HCT116 (cell line): ENCODE results near the gene TERT. TPM values are rescaled to one million over a fixed set of nuclear protein-coding genes. Genes with fewer than 3 reads are reported as not detected.

ENCODE experiments used
- ATAC-seq: fragments of 200-7000 bp; cut with Tn5 transposase; 2 replicates; pipeline ENCODE4 v1.9.1; 2020; ENCODE audit warnings: mild to moderate bottlenecking, moderate library complexity
- BruUV-seq: library from RNA; stranded (reverse); fragments of 400-500 nt; replicated peaks from 2 replicates; lab custom pipeline; 2021; lab: Mats Ljungman, UMichigan
- CTCF ChIA-PET: fragments of 300-600 bp; sonication (Branson Sonifier 250); formaldehyde crosslinking; loops from one replicate; lab custom pipeline; 2021; ENCODE audit warnings: antibody characterized with exemption; lab: Charles Lee
- POLR2A ChIA-PET: fragments of 300-600, 350-600 bp; sonication (Branson Sonifier 250); formaldehyde crosslinking; loops from one replicate; lab custom pipeline; 2021; ENCODE audit warnings: antibody characterized with exemption; lab: Charles Lee
- RAD21 ChIA-PET, 2 experiments: fragments of 300-600 bp; sonication (Branson Sonifier 250); formaldehyde crosslinking; loops; one replicate each; lab custom pipeline; 2023; ENCODE audit warnings: low total read pairs in 2 of 2; ENCODE audit not compliant: uncharacterized antibody in 2 of 2, unreplicated experiment in 2 of 2, low non-redundant PET in 1 of 2; lab: Charles Lee
- DNase-seq: peaks from one replicate; pipeline ENCODE4 v3.0.0-alpha.2; 2010; ENCODE audit warnings: low read depth, low spot score
- H2AFZ ChIP-seq: fragments of 200-600 bp; shearing (Covaris generic), sonication (generic); 2 replicates; pipeline ENCODE4 v1.6.1; 2017; ENCODE audit warnings: low read depth, mixed run types, mixed read lengths, antibody characterized with exemption, low read length; ENCODE audit not compliant: poor library complexity, severe bottlenecking
- H3K27ac ChIP-seq: 2 replicates; pipeline ENCODE4 v1.5.1; 2012; ENCODE audit warnings: low read depth, low read length
- H3K27me3 ChIP-seq: fragments of 200-600 bp; sonication (generic); 2 replicates; pipeline ENCODE4 v1.6.1; 2016; ENCODE audit warnings: mixed run types, low read length, mixed read lengths; ENCODE audit not compliant: insufficient read depth
- H3K36me3 ChIP-seq, 2 experiments: fragments of 200-500 bp in 1 of 2; fragments of 200-600 bp in 1 of 2; sonication (Bioruptor generic) in 1 of 2; sonication (generic) in 1 of 2; 2 replicates each; pipeline versions ENCODE4 v1.5.1 to v1.6.1; 2014 to 2016; ENCODE audit warnings: low read length in 2 of 2, inconsistent platforms in 1 of 2, mixed read lengths in 1 of 2, mixed run types in 1 of 2; ENCODE audit not compliant: insufficient read depth in 2 of 2, control insufficient read depth in 1 of 2
- H3K4me1 ChIP-seq, 2 experiments: fragments of 200-600 bp in 1 of 2; sonication (generic) in 1 of 2; 2 replicates each; pipeline versions ENCODE4 v1.5.1 to v1.6.1; 2012 to 2017; ENCODE audit warnings: low read length in 2 of 2, inconsistent platforms in 1 of 2, mild to moderate bottlenecking in 1 of 2, mixed read lengths in 1 of 2, mixed run types in 1 of 2, moderate library complexity in 1 of 2; ENCODE audit not compliant: insufficient read depth in 2 of 2, control insufficient read depth in 1 of 2
- H3K4me2 ChIP-seq: fragments of 200-600 bp; sonication (generic); 2 replicates; pipeline ENCODE4 v1.6.1; 2017; ENCODE audit warnings: mixed run types, low read length, mixed read lengths
- H3K4me3 ChIP-seq, 2 experiments: fragments of 200-600 bp in 1 of 2; sonication (generic) in 1 of 2; replicated peaks in 1 of 2; 2 replicates each; pipeline ENCODE4 v1.5.1; 2011 to 2016; ENCODE audit warnings: low read length in 2 of 2, control low read depth in 1 of 2, low read depth in 1 of 2, mild to moderate bottlenecking in 1 of 2, mixed read lengths in 1 of 2, mixed run types in 1 of 2
- H3K79me2 ChIP-seq: fragments of 200-600 bp; sonication (generic); 2 replicates; pipeline ENCODE4 v1.6.1; 2017; ENCODE audit warnings: mild to moderate bottlenecking, mixed run types, low read length, moderate library complexity, mixed read lengths; ENCODE audit not compliant: insufficient read depth
- H3K9ac ChIP-seq: fragments of 200-600 bp; sonication (generic); 2 replicates; pipeline ENCODE4 v1.6.1; 2016; ENCODE audit warnings: low read length, mixed read lengths
- H3K9me2 ChIP-seq: fragments of 200-600 bp; sonication (generic), shearing (Covaris generic); 2 replicates; pipeline ENCODE4 v1.6.1; 2017; ENCODE audit warnings: mixed run types, mild to moderate bottlenecking, moderate library complexity; ENCODE audit not compliant: insufficient read depth
- H3K9me3 ChIP-seq, 2 experiments: fragments of 200-500 bp in 1 of 2; fragments of 200-600 bp in 1 of 2; sonication (Bioruptor generic) in 1 of 2; sonication (generic) in 1 of 2; 2 replicates each; pipeline ENCODE4 v1.6.1; 2014 to 2017; ENCODE audit warnings: low read length in 2 of 2, mixed read lengths in 2 of 2, inconsistent platforms in 1 of 2, low read depth in 1 of 2, mild to moderate bottlenecking in 1 of 2, mixed run types in 1 of 2, moderate library complexity in 1 of 2; ENCODE audit not compliant: control insufficient read depth in 1 of 2, insufficient read depth in 1 of 2
- H4K20me1 ChIP-seq: fragments of 200-600 bp; sonication (generic), shearing (Covaris generic); 2 replicates; pipeline ENCODE4 v1.6.1; 2017; ENCODE audit warnings: mixed run types, mild to moderate bottlenecking, moderate library complexity; ENCODE audit not compliant: insufficient read depth
- EGR1 ChIP-seq: IDR thresholded peaks from 2 replicates; pipeline ENCODE4 v1.6.1; 2012; ENCODE audit warnings: low read depth
- ELF1 ChIP-seq: IDR thresholded peaks from 2 replicates; pipeline ENCODE4 v1.6.1; 2012; ENCODE audit warnings: low read depth, borderline replicate concordance
- EZH2 ChIP-seq: fragments of 200-600 bp; sonication (generic); IDR thresholded peaks from 2 replicates; pipeline ENCODE4 v1.6.1; 2017; ENCODE audit warnings: antibody characterized with exemption, mixed run types
- FOSL1 ChIP-seq: IDR thresholded peaks from 2 replicates; pipeline ENCODE4 v1.6.1; 2012; ENCODE audit warnings: low read depth
- JUND ChIP-seq: IDR thresholded peaks from 2 replicates; pipeline ENCODE4 v1.6.1; 2012
- POLR2A ChIP-seq: IDR thresholded peaks from 2 replicates; pipeline ENCODE4 v1.7.0; 2011; ENCODE audit warnings: borderline replicate concordance; ENCODE audit not compliant: insufficient read depth, insufficient read length; ENCODE audit errors: extremely low read depth
- POLR2AphosphoS5 ChIP-seq: IDR thresholded peaks from 2 replicates; pipeline ENCODE4 v1.6.1; 2011; ENCODE audit warnings: mild to moderate bottlenecking, low read depth, low read length, moderate library complexity
- RAD21 ChIP-seq: IDR thresholded peaks from 2 replicates; pipeline ENCODE4 v1.6.1; 2012; ENCODE audit warnings: low read depth, mild to moderate bottlenecking
- SIN3A ChIP-seq: IDR thresholded peaks from 2 replicates; pipeline ENCODE4 v1.6.1; 2012; ENCODE audit warnings: low read depth
- YY1 ChIP-seq: IDR thresholded peaks from 2 replicates; pipeline ENCODE4 v1.6.1; 2011; ENCODE audit warnings: low read length, low read depth, moderate library complexity, mild to moderate bottlenecking; ENCODE audit not compliant: insufficient replicate concordance; ENCODE audit errors: extremely low read depth
- ZFX ChIP-seq: fragments of 450-650 bp; IDR thresholded peaks from 2 replicates; pipeline ENCODE4 v1.6.1; 2017
- intact Hi-C: fragments of 100-400 bp; cut with micrococcal nuclease; formaldehyde crosslinking; loops from 2 replicates; pipeline ENCODE4 v1.10.0; 2022
- total RNA-seq: library from RNA; stranded (reverse); gene quantifications from one replicate; pipeline ENCODE4 v1.2.1, GENCODE V29; 2021; ENCODE audit not compliant: unreplicated experiment
- TF ChIP-seq, protein P1 (sequence below): IDR thresholded peaks from 2 replicates; pipeline ENCODE4 v1.6.1; 2012
- TF ChIP-seq, protein P2 (sequence below), 3 experiments: fragments of 200-600 bp in 1 of 3; sonication (generic) in 1 of 3; IDR thresholded peaks in 2 of 3; conservative IDR thresholded peaks in 1 of 3; 2 replicates each; pipeline ENCODE4 v1.5.1; 2012 to 2017; ENCODE audit warnings: low read depth in 2 of 3, low read length in 2 of 3, antibody characterized with exemption in 1 of 3, borderline replicate concordance in 1 of 3, control low read depth in 1 of 3, mild to moderate bottlenecking in 1 of 3, mixed read lengths in 1 of 3, mixed run types in 1 of 3, moderate library complexity in 1 of 3; ENCODE audit not compliant: insufficient read depth in 1 of 3
- TF ChIP-seq, protein P3 (sequence below): IDR thresholded peaks from 2 replicates; pipeline ENCODE4 v1.6.1; 2012; ENCODE audit warnings: low read depth
- TF ChIP-seq, protein P4 (sequence below): IDR thresholded peaks from 2 replicates; pipeline ENCODE4 v1.6.1; 2012

Gene TERT
- total RNA-seq, 1 experiment from 2014 or later = 6.9 TPM

DNA sequence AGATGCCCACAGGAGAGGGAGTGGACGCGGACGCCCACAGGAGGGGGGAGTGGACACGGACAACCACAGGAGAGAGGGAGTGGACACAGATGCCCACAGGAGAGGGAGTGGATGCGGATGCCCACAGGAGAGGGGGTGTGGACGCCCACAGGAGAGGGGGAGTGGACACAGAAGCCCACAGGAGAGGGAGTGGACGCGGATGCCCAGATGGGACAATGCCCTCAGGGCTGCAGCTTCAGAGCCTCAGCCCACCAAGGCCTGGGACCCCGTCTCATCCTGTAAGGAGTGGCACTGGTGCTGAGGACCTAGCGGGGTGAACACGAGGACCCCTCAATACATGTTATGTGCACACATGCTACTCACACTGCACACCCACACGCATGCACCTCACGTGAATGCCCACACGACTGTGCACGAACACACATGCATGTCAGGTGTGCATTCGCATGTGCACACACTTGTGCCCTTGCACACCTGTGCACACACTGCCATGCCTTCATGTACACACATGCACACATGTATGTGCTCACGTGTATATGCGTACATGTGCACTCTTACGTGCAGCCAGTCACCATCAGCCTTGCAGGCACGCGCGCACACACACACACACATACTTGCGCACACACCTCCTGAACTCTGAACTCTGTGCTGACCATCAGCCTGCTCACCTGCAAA is 34.9 kb downstream of the TERT start:
- Histone ChIP-seq H3K4me1 (no peaks in the 10 kb centered on the region), H3K9me3 (no peaks in the 10 kb centered on the region), H2AFZ (no peak overlapping the region), H3K36me3 (no peaks in the 10 kb centered on the region), H4K20me1 (no peaks in the 10 kb centered on the region), H3K27ac (no peak overlapping the region), H3K9me2 (no peaks in the 10 kb centered on the region), H3K27me3 (no peaks in the 10 kb centered on the region), H3K9ac (no peak overlapping the region), H3K4me2 (no peak overlapping the region), H3K79me2 (no peaks in the 10 kb centered on the region), H3K4me3 (no peak overlapping the region)
- intact Hi-C loops = no loop called here
- CTCF ChIA-PET = no interaction called here
- DNase-seq = no peak
- TF ChIP-seq YY1 = no peak
- BruUV-seq = no TSS peak
- POLR2A ChIA-PET = no interaction called here
- ATAC-seq = no peak
- RAD21 ChIA-PET = no interaction called here

DNA sequence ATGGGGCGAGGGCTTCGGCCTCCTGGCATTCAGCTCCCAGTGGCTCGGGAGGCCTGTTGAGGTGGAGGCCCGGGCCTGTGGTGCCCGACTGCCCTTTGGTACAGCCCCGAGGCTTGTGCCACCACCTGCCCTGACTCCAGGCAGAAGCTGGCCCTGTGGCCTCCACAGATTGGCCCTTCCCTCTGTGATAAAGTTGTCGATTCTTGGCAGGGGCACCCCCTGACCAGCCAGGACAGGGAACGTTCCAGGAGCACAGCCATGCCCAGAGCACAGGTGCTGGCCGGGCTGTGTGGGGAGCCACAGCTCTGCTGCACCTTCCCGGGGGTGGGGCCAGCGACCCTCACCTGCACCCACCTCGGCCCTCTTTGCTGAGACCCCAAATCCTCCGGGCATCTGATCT is 37.0 kb downstream of the TERT start:
- H3K9me2 ChIP-seq = no peaks in the 10 kb centered on the region
- H3K79me2 ChIP-seq = no peaks in the 10 kb centered on the region
- ChIA-PET POLR2A (no interaction called here), RAD21 (no interaction called here), CTCF (no interaction called here)
- no peaks in the 10 kb centered on the region for H3K36me3 ChIP-seq
- no peak overlapping the region for H3K9ac ChIP-seq
- no TSS peak for BruUV-seq
- no peak overlapping the region for H2AFZ ChIP-seq
- no peaks in the 10 kb centered on the region for H3K27me3 ChIP-seq
- no peak overlapping the region for H3K4me2 ChIP-seq
- H3K4me3 ChIP-seq = no peak overlapping the region
- no peaks in the 10 kb centered on the region for H3K9me3 ChIP-seq
- intact Hi-C loops = no loop called here
- H3K4me1 ChIP-seq = no peaks in the 10 kb centered on the region
- DNase-seq (no peak), ATAC-seq (no peak)
- H4K20me1 ChIP-seq = no peaks in the 10 kb centered on the region
- H3K27ac ChIP-seq = no peak overlapping the region
- TF ChIP-seq ZFX = no peak
- no peak for TF ChIP-seq EGR1
- TF ChIP-seq, protein P1, sequence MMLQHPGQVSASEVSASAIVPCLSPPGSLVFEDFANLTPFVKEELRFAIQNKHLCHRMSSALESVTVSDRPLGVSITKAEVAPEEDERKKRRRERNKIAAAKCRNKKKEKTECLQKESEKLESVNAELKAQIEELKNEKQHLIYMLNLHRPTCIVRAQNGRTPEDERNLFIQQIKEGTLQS = no peak
- TF ChIP-seq FOSL1 = no peak
- TF ChIP-seq, protein P2, sequence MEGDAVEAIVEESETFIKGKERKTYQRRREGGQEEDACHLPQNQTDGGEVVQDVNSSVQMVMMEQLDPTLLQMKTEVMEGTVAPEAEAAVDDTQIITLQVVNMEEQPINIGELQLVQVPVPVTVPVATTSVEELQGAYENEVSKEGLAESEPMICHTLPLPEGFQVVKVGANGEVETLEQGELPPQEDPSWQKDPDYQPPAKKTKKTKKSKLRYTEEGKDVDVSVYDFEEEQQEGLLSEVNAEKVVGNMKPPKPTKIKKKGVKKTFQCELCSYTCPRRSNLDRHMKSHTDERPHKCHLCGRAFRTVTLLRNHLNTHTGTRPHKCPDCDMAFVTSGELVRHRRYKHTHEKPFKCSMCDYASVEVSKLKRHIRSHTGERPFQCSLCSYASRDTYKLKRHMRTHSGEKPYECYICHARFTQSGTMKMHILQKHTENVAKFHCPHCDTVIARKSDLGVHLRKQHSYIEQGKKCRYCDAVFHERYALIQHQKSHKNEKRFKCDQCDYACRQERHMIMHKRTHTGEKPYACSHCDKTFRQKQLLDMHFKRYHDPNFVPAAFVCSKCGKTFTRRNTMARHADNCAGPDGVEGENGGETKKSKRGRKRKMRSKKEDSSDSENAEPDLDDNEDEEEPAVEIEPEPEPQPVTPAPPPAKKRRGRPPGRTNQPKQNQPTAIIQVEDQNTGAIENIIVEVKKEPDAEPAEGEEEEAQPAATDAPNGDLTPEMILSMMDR (IDR thresholded peaks at IDR 0.05 in 2 of 3, conservative IDR thresholded peaks at IDR 0.05 in 1 of 3; ENCODE audit: borderline replicate concordance in 1 of 3, insufficient read depth in 1 of 3, low read depth in 2 of 3, low read length in 2 of 3) = no peak
- no peak for TF ChIP-seq YY1
- TF ChIP-seq, protein P3, sequence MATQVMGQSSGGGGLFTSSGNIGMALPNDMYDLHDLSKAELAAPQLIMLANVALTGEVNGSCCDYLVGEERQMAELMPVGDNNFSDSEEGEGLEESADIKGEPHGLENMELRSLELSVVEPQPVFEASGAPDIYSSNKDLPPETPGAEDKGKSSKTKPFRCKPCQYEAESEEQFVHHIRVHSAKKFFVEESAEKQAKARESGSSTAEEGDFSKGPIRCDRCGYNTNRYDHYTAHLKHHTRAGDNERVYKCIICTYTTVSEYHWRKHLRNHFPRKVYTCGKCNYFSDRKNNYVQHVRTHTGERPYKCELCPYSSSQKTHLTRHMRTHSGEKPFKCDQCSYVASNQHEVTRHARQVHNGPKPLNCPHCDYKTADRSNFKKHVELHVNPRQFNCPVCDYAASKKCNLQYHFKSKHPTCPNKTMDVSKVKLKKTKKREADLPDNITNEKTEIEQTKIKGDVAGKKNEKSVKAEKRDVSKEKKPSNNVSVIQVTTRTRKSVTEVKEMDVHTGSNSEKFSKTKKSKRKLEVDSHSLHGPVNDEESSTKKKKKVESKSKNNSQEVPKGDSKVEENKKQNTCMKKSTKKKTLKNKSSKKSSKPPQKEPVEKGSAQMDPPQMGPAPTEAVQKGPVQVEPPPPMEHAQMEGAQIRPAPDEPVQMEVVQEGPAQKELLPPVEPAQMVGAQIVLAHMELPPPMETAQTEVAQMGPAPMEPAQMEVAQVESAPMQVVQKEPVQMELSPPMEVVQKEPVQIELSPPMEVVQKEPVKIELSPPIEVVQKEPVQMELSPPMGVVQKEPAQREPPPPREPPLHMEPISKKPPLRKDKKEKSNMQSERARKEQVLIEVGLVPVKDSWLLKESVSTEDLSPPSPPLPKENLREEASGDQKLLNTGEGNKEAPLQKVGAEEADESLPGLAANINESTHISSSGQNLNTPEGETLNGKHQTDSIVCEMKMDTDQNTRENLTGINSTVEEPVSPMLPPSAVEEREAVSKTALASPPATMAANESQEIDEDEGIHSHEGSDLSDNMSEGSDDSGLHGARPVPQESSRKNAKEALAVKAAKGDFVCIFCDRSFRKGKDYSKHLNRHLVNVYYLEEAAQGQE = no peak
- no peak for TF ChIP-seq POLR2AphosphoS5
- TF ChIP-seq, protein P4, sequence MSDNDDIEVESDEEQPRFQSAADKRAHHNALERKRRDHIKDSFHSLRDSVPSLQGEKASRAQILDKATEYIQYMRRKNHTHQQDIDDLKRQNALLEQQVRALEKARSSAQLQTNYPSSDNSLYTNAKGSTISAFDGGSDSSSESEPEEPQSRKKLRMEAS = no peak
- TF ChIP-seq RAD21 = no peak
- TF ChIP-seq SIN3A = no peak
- TF ChIP-seq EZH2 = no peak
- no peak for TF ChIP-seq JUND
- no peak for TF ChIP-seq ELF1
- TF ChIP-seq POLR2A = no peak
